DOHH2 (cell line): ENCODE measurements around the gene PITPNC1.
A peak's percentile ranks its signal among the peaks of the same experiment; 100 is the strongest.

Experiments
- H3F3A ChIP-seq: fragments of 200-600 bp; sonication (generic), shearing (Covaris generic); 2 replicates; pipeline ENCODE4 v1.6.0; 2016; ENCODE audit warnings: antibody characterized with exemption, mild to moderate bottlenecking; ENCODE audit not compliant: control insufficient read depth, insufficient read depth
- H3K27ac ChIP-seq: fragments of 200-600 bp; sonication (generic); 2 replicates; pipeline ENCODE4 v1.5.1; 2014; ENCODE audit warnings: low read depth, mild to moderate bottlenecking, low read length, moderate library complexity
- H3K27me3 ChIP-seq: fragments of 200-600 bp; sonication (generic); 2 replicates; pipeline ENCODE4 v1.6.1; 2014; ENCODE audit warnings: mild to moderate bottlenecking, low read length, mixed read lengths; ENCODE audit not compliant: control insufficient read depth
- H3K36me3 ChIP-seq: fragments of 200-600 bp; sonication (generic); 2 replicates; pipeline ENCODE4 v1.6.1; 2014; ENCODE audit warnings: mild to moderate bottlenecking, low read length, moderate library complexity, mixed read lengths; ENCODE audit not compliant: control insufficient read depth
- H3K4me1 ChIP-seq: fragments of 200-600 bp; sonication (generic); 2 replicates; pipeline ENCODE4 v1.6.1; 2014; ENCODE audit warnings: mild to moderate bottlenecking, low read length, mixed read lengths; ENCODE audit not compliant: control insufficient read depth
- H3K4me2 ChIP-seq: fragments of 200-600 bp; sonication (generic); 2 replicates; pipeline ENCODE4 v1.6.0; 2014; ENCODE audit warnings: mild to moderate bottlenecking, low read length, moderate library complexity
- H3K4me3 ChIP-seq: fragments of 200-600 bp; sonication (generic); 2 replicates; pipeline ENCODE4 v1.5.1; 2014; ENCODE audit warnings: mild to moderate bottlenecking, low read length, mixed read lengths
- H3K79me2 ChIP-seq: fragments of 200-600 bp; sonication (generic); 2 replicates; pipeline ENCODE4 v1.6.1; 2014; ENCODE audit warnings: mild to moderate bottlenecking, low read length, mixed read lengths; ENCODE audit not compliant: control insufficient read depth
- H3K9me2 ChIP-seq: fragments of 200-600 bp; sonication (generic); replicated peaks from 2 replicates; pipeline ENCODE4 v1.6.1; 2014; ENCODE audit warnings: mild to moderate bottlenecking, low read length, mixed read lengths; ENCODE audit not compliant: control insufficient read depth
- H3K9me3 ChIP-seq: fragments of 200-600 bp; sonication (generic); 2 replicates; pipeline ENCODE4 v1.6.1; 2014; ENCODE audit warnings: antibody characterized with exemption, low read length, mixed read lengths; ENCODE audit not compliant: control insufficient read depth, insufficient read depth
- H4K20me1 ChIP-seq: fragments of 200-600 bp; sonication (generic); 2 replicates; pipeline ENCODE4 v1.6.0; 2014; ENCODE audit warnings: low read depth, mild to moderate bottlenecking, antibody characterized with exemption, low read length, moderate library complexity; ENCODE audit not compliant: control insufficient read depth, insufficient read depth
- CTCF ChIP-seq: fragments of 200-600 bp; sonication (generic); IDR thresholded peaks from one replicate; pipeline ENCODE4 v1.5.1; 2014; ENCODE audit warnings: antibody characterized with exemption, mild to moderate bottlenecking, low read depth, low read length; ENCODE audit not compliant: poor library complexity, severe bottlenecking
- EZH2phosphoT487 ChIP-seq: fragments of 200-600 bp; sonication (generic); IDR thresholded peaks from 2 replicates; pipeline ENCODE4 v1.6.1; 2017; ENCODE audit warnings: borderline replicate concordance, mild to moderate bottlenecking, antibody characterized with exemption, low read length, moderate library complexity, mixed read lengths

PITPNC1 gene

DNA sequence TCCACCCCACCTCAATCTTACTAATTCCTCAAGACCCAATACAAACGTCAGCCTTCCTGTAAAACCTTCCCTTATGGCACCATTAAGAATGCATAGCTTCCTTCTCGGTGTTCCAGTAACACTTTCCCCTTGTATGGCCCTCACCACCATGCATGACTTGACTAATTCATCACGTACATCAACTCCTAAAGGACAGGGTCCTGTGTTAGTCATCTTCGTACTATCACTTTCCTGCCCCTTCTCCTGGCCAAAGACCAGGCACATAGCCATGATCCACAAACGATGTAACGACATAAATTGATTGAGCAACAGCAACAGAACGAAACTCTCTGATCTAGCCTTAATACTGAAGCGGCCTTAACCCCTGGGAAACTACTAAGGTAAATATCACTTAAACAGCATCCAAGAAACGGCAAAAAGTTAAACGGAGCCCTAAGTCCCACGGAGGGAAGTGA is 11.3 kb upstream of the PITPNC1 start:
- peaks cover 22% of the 10 kb centered on the region; the same call in 1 of the 2 replicates for H4K20me1 ChIP-seq

DNA sequence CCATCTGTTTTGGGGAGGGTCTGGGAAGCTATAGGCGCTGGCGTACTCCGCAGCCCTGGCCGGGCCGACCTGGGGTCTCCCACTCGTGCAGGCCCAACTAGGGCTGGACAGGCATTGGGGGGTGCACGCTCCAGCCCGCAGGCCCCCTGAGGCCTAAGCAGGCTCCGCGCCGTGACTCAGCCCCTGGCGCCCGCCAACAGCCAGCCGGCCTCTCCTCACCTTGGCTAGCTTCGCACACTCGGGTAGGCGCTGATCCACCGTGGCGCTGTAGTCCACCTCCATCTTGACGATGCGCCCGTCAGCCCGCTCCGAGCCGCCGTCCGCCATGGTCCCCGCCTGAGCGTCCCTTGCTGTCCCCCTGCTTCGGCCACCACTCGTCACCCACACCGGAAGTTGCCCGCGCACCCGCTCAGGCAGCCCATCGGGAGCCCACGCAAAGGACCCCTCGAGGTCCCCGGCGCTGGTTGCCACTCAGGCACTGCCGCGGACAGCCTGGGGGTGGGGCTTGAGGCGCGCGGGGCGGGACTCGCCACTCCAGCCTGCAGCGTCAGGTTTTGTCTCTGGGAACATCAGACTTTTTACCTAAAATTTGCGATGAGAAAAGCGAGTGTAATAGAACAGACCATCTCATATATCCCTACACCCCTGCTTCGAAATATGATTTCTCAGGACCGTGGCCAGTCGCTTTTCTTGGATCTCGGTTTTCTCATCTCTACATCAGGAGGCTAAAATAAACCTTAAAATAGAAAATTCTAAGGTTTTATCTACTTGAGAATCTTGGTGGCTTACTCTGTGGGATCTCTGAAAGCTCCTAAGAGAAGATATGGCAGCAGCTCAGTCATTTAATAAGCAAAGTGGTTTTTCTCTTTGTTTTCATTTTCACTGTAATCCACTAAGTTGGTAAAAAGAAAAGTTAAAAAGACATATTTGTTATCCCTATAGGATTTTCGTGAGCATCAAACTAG is 10.6 kb upstream of the PITPNC1 start, which contains the start of gene PSMD12:
Gene PSMD12, minus strand, starts transcription at position 385 of the 965 bp plus-strand sequence. Its CDS starts 58 bp downstream, at position 327.
- peak within 1 kb of the TSS; percentile 86 for H3K4me2 ChIP-seq
- H3K9me2 ChIP-seq, result no peaks in the 10 kb centered on the region
- peak within 1 kb of the TSS; percentile 41 for H3K27ac ChIP-seq
- H3F3A ChIP-seq, result peaks cover 8% of the 10 kb centered on the region
- H3K36me3 ChIP-seq, result peaks cover 40% of the 10 kb centered on the region
- H3K4me3 ChIP-seq, result peak within 1 kb of the TSS; percentile 93
- H3K79me2 ChIP-seq, result peaks cover 53% of the 10 kb centered on the region
- TF ChIP-seq CTCF (no peak), EZH2phosphoT487 (no peak)
- peaks cover 38% of the 10 kb centered on the region for H3K4me1 ChIP-seq
- peaks cover 22% of the 10 kb centered on the region; the same call in 1 of the 2 replicates for H4K20me1 ChIP-seq
- no peaks in the 10 kb centered on the region for H3K9me3 ChIP-seq
- H3K27me3 ChIP-seq, result no peaks in the 10 kb centered on the region

More for the DNA sequence above, 11.3 kb upstream of the PITPNC1 start:
- Histone ChIP-seq H3F3A (peaks cover 12% of the 10 kb centered on the region), H3K4me3 (peak overlapping the region; percentile 93), H3K4me2 (peak overlapping the region; percentile 86), H3K4me1 (peaks cover 42% of the 10 kb centered on the region), H3K27ac (peak overlapping the region; percentile 41), H3K79me2 (peaks cover 60% of the 10 kb centered on the region), H3K27me3 (no peaks in the 10 kb centered on the region), H3K9me2 (no peaks in the 10 kb centered on the region), H3K9me3 (no peaks in the 10 kb centered on the region), H3K36me3 (peaks cover 47% of the 10 kb centered on the region)
- TF ChIP-seq CTCF (no peak), EZH2phosphoT487 (no peak)

DNA sequence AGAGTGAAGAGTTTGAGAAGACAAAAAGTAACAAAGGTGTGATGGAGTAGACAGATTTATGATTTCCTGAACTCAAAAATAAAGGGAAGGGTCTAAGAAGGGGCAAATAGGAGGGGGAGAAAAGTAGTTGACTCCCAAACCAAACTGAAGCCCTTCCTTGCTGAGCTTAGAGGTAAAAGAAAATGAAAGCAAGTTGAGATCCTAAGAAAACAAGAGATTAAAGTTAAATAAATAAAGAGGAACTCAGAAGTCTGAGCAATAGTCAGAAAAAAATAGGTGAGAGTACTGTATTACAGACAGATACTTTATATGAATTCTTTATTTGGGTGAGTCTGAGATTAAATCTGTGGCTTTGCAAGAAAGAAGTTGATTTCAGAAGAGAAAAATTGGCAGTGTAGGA is 7.4 kb upstream of the PITPNC1 start:
- Histone ChIP-seq H3K27me3 (peaks cover 3% of the 10 kb centered on the region; the same call in 1 of the 2 replicates), H3K36me3 (peaks cover 16% of the 10 kb centered on the region), H4K20me1 (peaks cover 11% of the 10 kb centered on the region; the same call in 1 of the 2 replicates), H3K4me1 (peaks cover 19% of the 10 kb centered on the region), H3K79me2 (peaks cover 21% of the 10 kb centered on the region), H3F3A (peaks cover 12% of the 10 kb centered on the region), H3K27ac (no peak overlapping the region), H3K4me2 (no peak overlapping the region), H3K4me3 (no peak overlapping the region), H3K9me3 (no peaks in the 10 kb centered on the region), H3K9me2 (no peaks in the 10 kb centered on the region)
- no peak for TF ChIP-seq CTCF
- no peak for TF ChIP-seq EZH2phosphoT487
